Gastroesophageal sphincter (tissue), 4 donors: ENCODE results near the gene SOD2. TPM values are rescaled to one million over a fixed set of nuclear protein-coding genes. Genes with fewer than 3 reads are reported as not detected.
A peak's percentile ranks its signal among the peaks of the same experiment; 100 is the strongest.

Source experiments
- ATAC-seq: fragments of 150-250 bp; one replicate; pipeline ENCODE4 v1.9.1; 2016; ENCODE audit warnings: mild to moderate bottlenecking, moderate library complexity
- H3K27ac ChIP-seq, 4 donors: fragments of 200-600 bp; sonication (generic) in 3 of 4; 1 replicate in 3 of 4; 2 replicates in 1 of 4; pipeline ENCODE4 v1.5.1; 2016 to 2019
- H3K27me3 ChIP-seq: fragments of 200-600 bp; sonication (generic); one replicate; pipeline ENCODE4 v1.5.1; 2019
- H3K36me3 ChIP-seq, 2 donors: fragments of 200-600 bp; sonication (generic); one replicate each; pipeline ENCODE4 v1.5.1; 2019; ENCODE audit warnings: control low read depth in 1 of 2
- H3K4me1 ChIP-seq, 3 donors: fragments of 200-600 bp; sonication (generic); 1 replicate in 2 of 3; 2 replicates in 1 of 3; pipeline ENCODE4 v1.5.1; 2016 to 2019; ENCODE audit warnings: control low read depth in 2 of 3
- H3K4me3 ChIP-seq, 2 donors: fragments of 200-600 bp; sonication (generic); one replicate each; pipeline ENCODE4 v1.5.1; 2019; ENCODE audit warnings: mild to moderate bottlenecking in 1 of 2, moderate library complexity in 1 of 2
- H3K9me3 ChIP-seq, 3 donors: fragments of 200-600 bp; sonication (generic); one replicate each; pipeline ENCODE4 v1.5.1; 2017 to 2019; ENCODE audit warnings: control low read depth in 2 of 3
- CTCF ChIP-seq, 4 experiments: fragments of 200-600 bp in 2 of 4; fragments of 450-650 bp in 2 of 4; sonication (generic) in 1 of 4; IDR thresholded peaks; one replicate each; pipeline ENCODE4 v1.5.1; 2017 to 2019; ENCODE audit warnings: antibody characterized with exemption in 4 of 4, mild to moderate bottlenecking in 2 of 4, moderate library complexity in 2 of 4
- EP300 ChIP-seq: sonication (generic); formaldehyde crosslinking; IDR thresholded peaks from one replicate; pipeline ENCODE4 v1.6.1; 2017; ENCODE audit warnings: antibody characterized with exemption, mild to moderate bottlenecking
- POLR2A ChIP-seq, 2 donors: fragments of 450-650 bp; IDR thresholded peaks; one replicate each; pipeline ENCODE4 v1.6.1; 2017; ENCODE audit warnings: antibody characterized with exemption in 2 of 2, mild to moderate bottlenecking in 2 of 2, moderate library complexity in 1 of 2
- POLR2AphosphoS5 ChIP-seq: sonication (generic); formaldehyde crosslinking; IDR thresholded peaks from one replicate; pipeline ENCODE4 v1.6.1; 2017; ENCODE audit warnings: antibody characterized with exemption
- WGBS, 2 donors: methylation state at CpG; one replicate each; pipeline ENCODE4 v1.1.5; 2018; ENCODE audit warnings: low coverage in 1 of 2; 5-methylcytosine and 5-hydroxymethylcytosine counted together
- total RNA-seq, 4 donors: library from RNA; depleted of rRNA; stranded (reverse); fragments of >200 nt; gene quantifications; one replicate each; pipeline ENCODE4 v1.1.0, GENCODE V29; 2016

Gene SOD2
- total RNA-seq, 4 donors from 2014 or later: 256 to 921 (median 488) TPM

GRCh38 chr6:159730332-159730676 lies 37.3 kb upstream of the SOD2 start:
- no peaks in the 10 kb centered on the region for H3K27me3 ChIP-seq
- H3K27ac ChIP-seq: peak overlapping the region in 2 of 4 donors; percentile 11 to 97
- H3K36me3 ChIP-seq: no peaks in the 10 kb centered on the region
- no peaks in the 10 kb centered on the region for H3K9me3 ChIP-seq
- no peak for ATAC-seq
- no peak overlapping the region for H3K4me3 ChIP-seq
- peaks cover 7 to 78% (median 11%) of the 10 kb centered on the region in 3 donors for H3K4me1 ChIP-seq
- TF ChIP-seq POLR2A (IDR thresholded peaks at IDR 0.05): no peak
- no peak for TF ChIP-seq CTCF (IDR thresholded peaks at IDR 0.05)
- WGBS, 2 donors: 54 to 66% methylated on average over 6 of the region's 6 CpGs

- Histone ChIP-seq H3K4me3 (peak overlapping the region; percentile 93 to 98), H3K27ac (peak overlapping the region in 3 of 4 donors; percentile 47 to 98 (median 97)), H3K27me3 (no peaks in the 10 kb centered on the region), H3K9me3 (no peaks in the 10 kb centered on the region), H3K36me3 (no peaks in the 10 kb centered on the region), H3K4me1 (peaks cover 7 to 78% (median 11%) of the 10 kb centered on the region in 3 donors)
- 33 to 44% methylated on average over 3 of the region's 4 CpGs for whole genome bisulfite sequencing, 2 donors
- no peak for TF ChIP-seq POLR2A (IDR thresholded peaks at IDR 0.05)
- TF ChIP-seq EP300: no peak
- TF ChIP-seq CTCF (IDR thresholded peaks at IDR 0.05): no peak
- no peak for TF ChIP-seq POLR2AphosphoS5
- no peak for ATAC-seq
Measured at GRCh38 chr6:159729598-159730331, 36.7 kb upstream of the SOD2 start.

- peaks cover 7 to 70% (median 11%) of the 10 kb centered on the region in 3 donors for H3K4me1 ChIP-seq
- no peaks in the 10 kb centered on the region for H3K27me3 ChIP-seq
- TF ChIP-seq POLR2A (IDR thresholded peaks at IDR 0.05): no peak
- no peak for TF ChIP-seq POLR2AphosphoS5
- TF ChIP-seq EP300: no peak
- TF ChIP-seq CTCF (IDR thresholded peaks at IDR 0.05): no peak
- no peaks in the 10 kb centered on the region for H3K9me3 ChIP-seq
- ATAC-seq: no peak
- peak overlapping the region; percentile 82 to 99 (median 98) for H3K27ac ChIP-seq
- peak overlapping the region; percentile 93 to 98 for H3K4me3 ChIP-seq
- H3K36me3 ChIP-seq: no peaks in the 10 kb centered on the region
- 0 to 3% methylated on average over 9 of the region's 9 CpGs for WGBS, 2 donors
Measured at GRCh38 chr6:159728531-159728964, 35.5 kb upstream of the SOD2 start.

DNA sequence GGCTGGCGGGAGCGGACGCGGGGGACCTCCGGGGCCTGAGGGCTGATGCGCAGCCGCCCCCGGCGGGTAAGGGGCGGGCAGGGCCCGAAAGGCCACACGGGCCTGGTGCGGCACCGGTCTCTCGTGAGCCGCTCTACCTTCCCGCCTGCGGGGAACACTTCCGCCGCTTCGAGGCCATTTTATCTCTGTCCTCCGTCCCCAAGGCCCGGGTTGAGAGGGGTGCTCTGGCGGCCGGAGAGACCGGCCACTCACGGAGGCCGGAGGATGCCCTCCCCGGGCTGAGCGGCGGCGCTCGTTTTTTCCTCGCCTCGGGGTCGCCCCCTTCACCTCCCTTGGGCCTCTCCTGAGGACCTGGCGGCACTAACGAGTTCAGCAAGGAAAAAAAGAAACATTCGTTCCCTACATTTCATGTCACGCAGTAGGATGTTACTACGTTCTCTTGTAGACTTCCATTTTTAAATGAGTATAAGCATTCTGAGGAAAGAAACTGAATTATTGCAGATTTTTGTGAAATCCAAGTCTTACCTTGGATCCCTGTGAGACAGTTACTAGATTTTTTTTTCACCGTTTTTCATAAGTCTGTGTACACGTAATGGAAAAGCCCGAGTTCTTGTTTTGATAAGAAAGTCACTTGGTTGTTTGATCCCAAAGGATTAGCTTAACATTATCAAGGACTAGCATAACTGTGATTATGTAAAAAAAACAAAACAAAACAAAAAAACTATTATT lies 34.8 kb upstream of the SOD2 start:
- H3K27ac ChIP-seq: peak overlapping the region; percentile 82 to 99 (median 98)
- H3K4me1 ChIP-seq: peaks cover 7 to 63% (median 11%) of the 10 kb centered on the region in 3 donors
- H3K36me3 ChIP-seq: no peaks in the 10 kb centered on the region
- peak overlapping the region; percentile 93 to 98 for H3K4me3 ChIP-seq
- peak; percentile 63 for ATAC-seq
- 0% methylated on average over 6 to 8 of the region's 44 CpGs for WGBS, 2 donors
- H3K9me3 ChIP-seq: no peaks in the 10 kb centered on the region
- H3K27me3 ChIP-seq: no peaks in the 10 kb centered on the region
- TF ChIP-seq CTCF (IDR thresholded peaks at IDR 0.05) (peak in 1 of 4 experiments; percentile 3), POLR2AphosphoS5 (no peak), POLR2A (IDR thresholded peaks at IDR 0.05) (no peak), EP300 (no peak)
